Body of pancreas (tissue), 4 donors: ENCODE results near the gene FAM222A. TPM values are rescaled to one million over a fixed set of nuclear protein-coding genes. Genes with fewer than 3 reads are reported as not detected.

Experiments used
- ATAC-seq: fragments of 150-250 bp; one replicate; pipeline ENCODE4 v1.9.1; 2016
- DNase-seq, 4 donors: peaks; one replicate each; pipeline ENCODE4 v3.0.0-alpha.2; 2019
- H3K27ac ChIP-seq, 4 donors: fragments of 200-600 bp; sonication (generic); 1 replicate in 3 of 4; 2 replicates in 1 of 4; pipeline versions ENCODE4 v1.5.1 to v1.6.1; 2016 to 2019; ENCODE audit warnings: mild to moderate bottlenecking in 1 of 4, mixed read lengths in 1 of 4, moderate library complexity in 1 of 4
- H3K27me3 ChIP-seq, 2 donors: fragments of 200-600 bp; sonication (generic); one replicate each; pipeline ENCODE4 v1.6.0; 2016; ENCODE audit warnings: mild to moderate bottlenecking in 1 of 2
- H3K36me3 ChIP-seq, 2 donors: fragments of 200-600 bp; sonication (generic); replicated peaks in 1 of 2; 2 replicates each; pipeline ENCODE4 v1.5.1; 2016; ENCODE audit warnings: low read depth in 2 of 2; ENCODE audit not compliant: insufficient read depth in 1 of 2
- H3K4me1 ChIP-seq: fragments of 200-600 bp; sonication (generic); one replicate; pipeline ENCODE4 v1.6.0; 2016
- H3K4me3 ChIP-seq, 2 donors: fragments of 200-600 bp; sonication (generic); 1 replicate in 1 of 2; 2 replicates in 1 of 2; pipeline ENCODE4 v1.5.1; 2016 to 2019
- H3K9me3 ChIP-seq, 3 donors: fragments of 200-600 bp; sonication (generic); 1 replicate in 2 of 3; 2 replicates in 1 of 3; pipeline ENCODE4 v1.5.1; 2016
- CTCF ChIP-seq, 7 experiments: fragments of 450-650 bp in 4 of 7; fragments of 200-600 bp in 3 of 7; sonication (generic) in 3 of 7; IDR thresholded peaks; one replicate each; pipeline ENCODE4 v1.5.1; 2016 to 2019; ENCODE audit warnings: antibody characterized with exemption in 7 of 7
- POLR2A ChIP-seq, 3 donors: fragments of 450-650 bp; IDR thresholded peaks; one replicate each; pipeline ENCODE4 v1.6.1; 2016; ENCODE audit warnings: antibody characterized with exemption in 3 of 3, mild to moderate bottlenecking in 2 of 3
- WGBS, 2 donors: methylation state at CpG; one replicate each; pipeline ENCODE4 v1.1.5; 2017; 5-methylcytosine and 5-hydroxymethylcytosine counted together
- intact Hi-C: fragments of 100-400 bp; cut with DNase I; formaldehyde crosslinking; loops from one replicate; pipeline ENCODE4 v1.15.1; 2023
- total RNA-seq, 2 donors: library from RNA; depleted of rRNA; stranded (reverse); fragments of >200 nt; gene quantifications; one replicate each; pipeline ENCODE4 v1.1.0, GENCODE V29; 2016

Gene FAM222A
- total RNA-seq, 2 donors from 2014 or later: 8.0 to 16.2 TPM

GRCh38 chr12:109815757-109816617, 102.4 kb downstream of the FAM222A start:
- intact Hi-C loops: no loop called here
- DNase-seq: no peak
- ATAC-seq: no peak
- Histone ChIP-seq H3K4me3 (no peak overlapping the region), H3K27ac (no peak overlapping the region), H3K27me3 (no peaks in the 10 kb centered on the region), H3K36me3 (no peaks in the 10 kb centered on the region), H3K9me3 (no peaks in the 10 kb centered on the region), H3K4me1 (no peaks in the 10 kb centered on the region)
- WGBS, 2 donors: 74 to 80% methylated on average over 9 to 10 of the region's 10 CpGs
- TF ChIP-seq POLR2A (IDR thresholded peaks at IDR 0.05) (no peak), CTCF (IDR thresholded peaks at IDR 0.05) (no peak)

GRCh38 chr12:109816870-109817269, 103.2 kb downstream of the FAM222A start:
- H3K9me3 ChIP-seq: no peaks in the 10 kb centered on the region
- TF ChIP-seq POLR2A (IDR thresholded peaks at IDR 0.05): no peak
- no peak for TF ChIP-seq CTCF (IDR thresholded peaks at IDR 0.05)
- no peaks in the 10 kb centered on the region for H3K36me3 ChIP-seq
- H3K27me3 ChIP-seq: no peaks in the 10 kb centered on the region
- no peak overlapping the region for H3K4me3 ChIP-seq
- H3K27ac ChIP-seq: no peak overlapping the region
- WGBS, 2 donors: 83 to 84% methylated on average over 7 of the region's 7 CpGs
- H3K4me1 ChIP-seq: peaks cover 3% of the 10 kb centered on the region
- intact Hi-C loops: no loop called here
- no peak for DNase-seq
- ATAC-seq: no peak

- TF ChIP-seq CTCF (IDR thresholded peaks at IDR 0.05) (no peak), POLR2A (IDR thresholded peaks at IDR 0.05) (no peak)
- H3K4me1 ChIP-seq: peaks cover 11% of the 10 kb centered on the region
Observed at GRCh38 chr12:109817627-109818231, 104.1 kb downstream of the FAM222A start.

GRCh38 chr12:109818253-109818652, 104.6 kb downstream of the FAM222A start:
- WGBS, 2 donors: 87 to 93% methylated on average over 4 to 9 of the region's 9 CpGs
- intact Hi-C loops: no loop called here
- ATAC-seq: no peak

More at GRCh38 chr12:109817627-109818231, 104.1 kb downstream of the FAM222A start:
- ATAC-seq (no peak), DNase-seq (no peak)
- H3K4me3 ChIP-seq: no peak overlapping the region
- no peak overlapping the region for H3K27ac ChIP-seq
- no peaks in the 10 kb centered on the region for H3K36me3 ChIP-seq
- no peaks in the 10 kb centered on the region for H3K27me3 ChIP-seq
- no peaks in the 10 kb centered on the region for H3K9me3 ChIP-seq
- intact Hi-C loops: no loop called here
- WGBS, 2 donors: 84 to 87% methylated on average over 7 to 8 of the region's 8 CpGs

More at GRCh38 chr12:109818253-109818652, 104.6 kb downstream of the FAM222A start:
- TF ChIP-seq POLR2A (IDR thresholded peaks at IDR 0.05) (no peak), CTCF (IDR thresholded peaks at IDR 0.05) (no peak)
- no peaks in the 10 kb centered on the region for H3K9me3 ChIP-seq
- H3K4me1 ChIP-seq: peaks cover 17% of the 10 kb centered on the region
- DNase-seq: no peak
- no peak overlapping the region for H3K27ac ChIP-seq
- no peak overlapping the region for H3K4me3 ChIP-seq
- no peaks in the 10 kb centered on the region for H3K27me3 ChIP-seq
- no peaks in the 10 kb centered on the region for H3K36me3 ChIP-seq
